HEK293 (cell line): Measurements from ENCODE around the gene CCL19.

ENCODE experiments used
- IKZF3 ChIP-seq: fragments of 450-650 bp; IDR thresholded peaks from 2 replicates; pipeline ENCODE4 v1.5.0; 2018; ENCODE audit warnings: missing biosample characterization, mild to moderate bottlenecking, missing genetic modification characterization, moderate library complexity
- KLF1 ChIP-seq: fragments of 450-650 bp; formaldehyde crosslinking; IDR thresholded peaks from 2 replicates; pipeline ENCODE4 v1.5.1; 2016; ENCODE audit warnings: missing biosample characterization, missing genetic modification characterization
- KLF16 ChIP-seq: fragments of 450-650 bp; formaldehyde crosslinking; IDR thresholded peaks from 2 replicates; pipeline ENCODE4 v1.5.1; 2017; ENCODE audit warnings: missing biosample characterization, missing genetic modification characterization
- TRIM28 ChIP-seq: IDR thresholded peaks from 2 replicates; pipeline ENCODE4 v1.6.1; 2011; ENCODE audit warnings: low read length, control low read depth, borderline replicate concordance
- ZBTB17 ChIP-seq: fragments of 450-650 bp; formaldehyde crosslinking; IDR thresholded peaks from 2 replicates; pipeline ENCODE4 v1.5.1; 2016; ENCODE audit warnings: missing biosample characterization, missing genetic modification characterization
- ZBTB20 ChIP-seq: fragments of 450-650 bp; formaldehyde crosslinking; IDR thresholded peaks from 2 replicates; pipeline ENCODE4 v1.5.1; 2016; ENCODE audit warnings: missing biosample characterization, missing genetic modification characterization
- ZBTB8A ChIP-seq: fragments of 450-650 bp; formaldehyde crosslinking; IDR thresholded peaks from 2 replicates; pipeline ENCODE4 v1.5.1; 2016; ENCODE audit warnings: missing biosample characterization, missing genetic modification characterization
- ZNF138 ChIP-seq: fragments of 450-650 bp; formaldehyde crosslinking; IDR thresholded peaks from 2 replicates; pipeline ENCODE4 v1.5.1; 2016; ENCODE audit warnings: missing biosample characterization, missing genetic modification characterization, borderline replicate concordance
- ZNF184 ChIP-seq: fragments of 450-650 bp; IDR thresholded peaks from 2 replicates; pipeline ENCODE4 v1.5.1; 2018; ENCODE audit warnings: missing biosample characterization, mild to moderate bottlenecking, missing genetic modification characterization
- ZNF19 ChIP-seq: fragments of 450-650 bp; formaldehyde crosslinking; IDR thresholded peaks from 2 replicates; pipeline ENCODE4; 2016; ENCODE audit warnings: missing biosample characterization, missing genetic modification characterization, low read depth
- ZNF221 ChIP-seq: fragments of 450-650 bp; formaldehyde crosslinking; IDR thresholded peaks from 2 replicates; pipeline ENCODE4 v1.5.1; 2017; ENCODE audit warnings: missing biosample characterization, missing genetic modification characterization, borderline replicate concordance
- ZNF341 ChIP-seq: fragments of 450-650 bp; formaldehyde crosslinking; IDR thresholded peaks from 2 replicates; pipeline ENCODE4; 2016; ENCODE audit warnings: low read depth, missing biosample characterization, missing genetic modification characterization
- ZNF48 ChIP-seq: fragments of 450-650 bp; formaldehyde crosslinking; IDR thresholded peaks from 2 replicates; pipeline ENCODE4 v1.5.1; 2016; ENCODE audit warnings: missing biosample characterization, missing genetic modification characterization
- ZNF514 ChIP-seq: fragments of 450-650 bp; formaldehyde crosslinking; IDR thresholded peaks from 2 replicates; pipeline ENCODE4 v1.5.1; 2016; ENCODE audit warnings: missing biosample characterization, missing genetic modification characterization
- ZNF529 ChIP-seq: fragments of 450-650 bp; formaldehyde crosslinking; IDR thresholded peaks from 2 replicates; pipeline ENCODE4 v1.5.1; 2017; ENCODE audit warnings: missing genetic modification characterization, missing biosample characterization; ENCODE audit not compliant: insufficient replicate concordance
- ZNF544 ChIP-seq: fragments of 450-650 bp; formaldehyde crosslinking; IDR thresholded peaks from 2 replicates; pipeline ENCODE4 v1.5.0; 2017; ENCODE audit warnings: missing biosample characterization, missing genetic modification characterization
- ZNF561 ChIP-seq: fragments of 450-650 bp; IDR thresholded peaks from 2 replicates; pipeline ENCODE4 v1.5.1; 2018; ENCODE audit warnings: missing biosample characterization, missing genetic modification characterization, borderline replicate concordance
- ZNF626 ChIP-seq: fragments of 450-650 bp; sonication (Bioruptor Pico); formaldehyde crosslinking; IDR thresholded peaks from 2 replicates; pipeline ENCODE4 v1.5.1; 2018; ENCODE audit warnings: missing biosample characterization, missing genetic modification characterization, inconsistent platforms
- ZNF660 ChIP-seq: fragments of 450-650 bp; IDR thresholded peaks from 2 replicates; pipeline ENCODE4 v1.5.1; 2018; ENCODE audit warnings: missing biosample characterization, mild to moderate bottlenecking, missing genetic modification characterization
- ZNF664 ChIP-seq: fragments of 450-650 bp; formaldehyde crosslinking; IDR thresholded peaks from 2 replicates; pipeline ENCODE4 v1.5.1; 2016; ENCODE audit warnings: missing biosample characterization, missing genetic modification characterization
- ZNF707 ChIP-seq: fragments of 450-650 bp; formaldehyde crosslinking; IDR thresholded peaks from 2 replicates; pipeline ENCODE4 v1.5.1; 2016; ENCODE audit warnings: missing biosample characterization, missing genetic modification characterization
- ZNF76 ChIP-seq: fragments of 450-650 bp; formaldehyde crosslinking; IDR thresholded peaks from 2 replicates; pipeline ENCODE4; 2016; ENCODE audit warnings: low read depth, missing biosample characterization, missing genetic modification characterization, borderline replicate concordance
- ZNF777 ChIP-seq: fragments of 450-650 bp; formaldehyde crosslinking; IDR thresholded peaks from 2 replicates; pipeline ENCODE4 v1.5.1; 2017; ENCODE audit warnings: missing biosample characterization, missing genetic modification characterization, borderline replicate concordance
- ZSCAN23 ChIP-seq: fragments of 450-650 bp; formaldehyde crosslinking; IDR thresholded peaks from 2 replicates; pipeline ENCODE4 v1.5.1; 2016; ENCODE audit warnings: missing biosample characterization, missing genetic modification characterization
- TF ChIP-seq, protein P1 (sequence below): fragments of 450-650 bp; formaldehyde crosslinking; conservative IDR thresholded peaks from 2 replicates; pipeline ENCODE4 v1.5.1; 2016; ENCODE audit warnings: low read depth, missing biosample characterization, missing genetic modification characterization
- TF ChIP-seq, protein P2 (sequence below): fragments of 450-650 bp; formaldehyde crosslinking; IDR thresholded peaks from 2 replicates; pipeline ENCODE4 v1.5.1; 2016; ENCODE audit warnings: missing biosample characterization, missing genetic modification characterization
- TF ChIP-seq, protein P3 (sequence below): fragments of 450-650 bp; formaldehyde crosslinking; IDR thresholded peaks from 2 replicates; pipeline ENCODE4 v1.5.1; 2016; ENCODE audit warnings: missing biosample characterization, missing genetic modification characterization
- TF ChIP-seq, protein P4 (sequence below): fragments of 450-650 bp; formaldehyde crosslinking; IDR thresholded peaks from 2 replicates; pipeline ENCODE4 v1.5.1; 2016; ENCODE audit warnings: missing biosample characterization, missing genetic modification characterization
- TF ChIP-seq, protein P5 (sequence below): fragments of 450-650 bp; formaldehyde crosslinking; IDR thresholded peaks from 2 replicates; pipeline ENCODE4 v1.5.1; 2016; ENCODE audit warnings: missing biosample characterization, missing genetic modification characterization

Gene CCL19

DNA sequence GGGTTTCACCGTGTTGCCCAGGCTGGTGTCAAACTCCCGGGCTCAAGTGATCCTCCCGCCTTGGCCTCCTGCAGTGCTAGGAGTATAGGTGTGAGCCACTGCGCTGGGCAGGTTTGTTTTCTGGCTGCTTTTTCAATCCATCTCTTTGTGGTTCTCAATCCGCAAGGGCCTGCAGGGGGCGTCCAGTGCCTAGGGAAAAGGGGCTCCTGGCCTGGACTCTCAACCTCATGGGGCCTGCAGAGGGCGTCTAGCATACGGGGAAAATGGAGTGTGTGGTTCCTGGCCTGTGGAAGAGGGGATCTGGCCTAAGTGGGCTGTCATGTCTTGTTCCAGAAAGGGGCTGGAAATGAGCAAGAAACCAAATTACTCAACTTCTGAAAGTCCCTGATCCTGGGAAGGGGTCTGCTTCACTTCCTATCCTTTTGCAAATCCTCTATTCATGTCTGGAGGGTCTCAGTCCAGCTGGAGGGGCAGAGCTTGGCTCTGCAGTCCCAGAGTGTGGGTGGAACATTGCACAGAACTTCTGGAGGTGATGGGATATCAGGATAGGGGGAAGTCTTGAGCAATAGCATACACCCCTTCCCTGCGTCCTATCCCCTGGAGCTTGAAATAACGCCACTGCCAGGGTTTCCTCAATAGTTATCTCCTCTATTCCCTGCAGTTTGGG, 15.9 kb downstream of the CCL19 start (continued):
- TF ChIP-seq, protein P1, sequence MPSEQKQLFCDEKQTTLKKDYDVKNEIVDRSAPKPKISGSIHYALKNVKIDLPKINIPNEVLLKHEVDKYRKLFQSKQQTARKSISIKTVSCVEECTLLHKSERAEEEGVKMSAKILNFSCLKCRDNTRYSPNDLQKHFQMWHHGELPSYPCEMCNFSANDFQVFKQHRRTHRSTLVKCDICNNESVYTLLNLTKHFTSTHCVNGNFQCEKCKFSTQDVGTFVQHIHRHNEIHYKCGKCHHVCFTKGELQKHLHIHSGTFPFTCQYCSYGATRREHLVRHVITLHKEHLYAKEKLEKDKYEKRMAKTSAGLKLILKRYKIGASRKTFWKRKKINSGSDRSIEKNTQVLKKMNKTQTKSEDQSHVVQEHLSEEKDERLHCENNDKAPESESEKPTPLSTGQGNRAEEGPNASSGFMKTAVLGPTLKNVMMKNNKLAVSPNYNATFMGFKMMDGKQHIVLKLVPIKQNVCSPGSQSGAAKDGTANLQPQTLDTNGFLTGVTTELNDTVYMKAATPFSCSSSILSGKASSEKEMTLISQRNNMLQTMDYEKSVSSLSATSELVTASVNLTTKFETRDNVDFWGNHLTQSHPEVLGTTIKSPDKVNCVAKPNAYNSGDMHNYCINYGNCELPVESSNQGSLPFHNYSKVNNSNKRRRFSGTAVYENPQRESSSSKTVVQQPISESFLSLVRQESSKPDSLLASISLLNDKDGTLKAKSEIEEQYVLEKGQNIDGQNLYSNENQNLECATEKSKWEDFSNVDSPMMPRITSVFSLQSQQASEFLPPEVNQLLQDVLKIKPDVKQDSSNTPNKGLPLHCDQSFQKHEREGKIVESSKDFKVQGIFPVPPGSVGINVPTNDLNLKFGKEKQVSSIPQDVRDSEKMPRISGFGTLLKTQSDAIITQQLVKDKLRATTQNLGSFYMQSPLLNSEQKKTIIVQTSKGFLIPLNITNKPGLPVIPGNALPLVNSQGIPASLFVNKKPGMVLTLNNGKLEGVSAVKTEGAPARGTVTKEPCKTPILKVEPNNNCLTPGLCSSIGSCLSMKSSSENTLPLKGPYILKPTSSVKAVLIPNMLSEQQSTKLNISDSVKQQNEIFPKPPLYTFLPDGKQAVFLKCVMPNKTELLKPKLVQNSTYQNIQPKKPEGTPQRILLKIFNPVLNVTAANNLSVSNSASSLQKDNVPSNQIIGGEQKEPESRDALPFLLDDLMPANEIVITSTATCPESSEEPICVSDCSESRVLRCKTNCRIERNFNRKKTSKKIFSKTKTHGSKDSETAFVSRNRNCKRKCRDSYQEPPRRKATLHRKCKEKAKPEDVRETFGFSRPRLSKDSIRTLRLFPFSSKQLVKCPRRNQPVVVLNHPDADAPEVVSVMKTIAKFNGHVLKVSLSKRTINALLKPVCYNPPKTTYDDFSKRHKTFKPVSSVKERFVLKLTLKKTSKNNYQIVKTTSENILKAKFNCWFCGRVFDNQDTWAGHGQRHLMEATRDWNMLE (tag by site-specific recombination): no peak
- TF ChIP-seq ZBTB17 (peak; percentile 50; the same call in 1 of the 2 replicates), ZNF561 (tag by site-specific recombination) (no peak), KLF1 (tag by site-specific recombination) (no peak), ZSCAN23 (tag by site-specific recombination) (no peak), ZNF514 (tag by site-specific recombination) (no peak), ZNF664 (tag by site-specific recombination) (no peak), ZNF48 (tag by site-specific recombination) (no peak), ZBTB20 (tag by site-specific recombination) (no peak), ZNF221 (tag by site-specific recombination) (no peak), ZBTB8A (tag by site-specific recombination) (no peak), ZNF76 (tag by site-specific recombination) (no peak), TRIM28 (peak; percentile 33; the same call in 1 of the 2 replicates), ZNF184 (no peak), ZNF707 (tag by site-specific recombination) (no peak), ZNF660 (tag by site-specific recombination) (0 out of 2 replicates have a peak, but pooled peaks have one; percentile 37), KLF16 (tag by site-specific recombination) (no peak), ZNF529 (tag by site-specific recombination) (no peak), ZNF544 (tag by site-specific recombination) (no peak), IKZF3 (peak; percentile 46), ZNF626 (tag by site-specific recombination) (no peak), ZNF341 (tag by site-specific recombination) (no peak), ZNF777 (tag by site-specific recombination) (no peak), ZNF19 (tag by site-specific recombination) (no peak), ZNF138 (tag by site-specific recombination) (no peak)
- TF ChIP-seq, protein P2, sequence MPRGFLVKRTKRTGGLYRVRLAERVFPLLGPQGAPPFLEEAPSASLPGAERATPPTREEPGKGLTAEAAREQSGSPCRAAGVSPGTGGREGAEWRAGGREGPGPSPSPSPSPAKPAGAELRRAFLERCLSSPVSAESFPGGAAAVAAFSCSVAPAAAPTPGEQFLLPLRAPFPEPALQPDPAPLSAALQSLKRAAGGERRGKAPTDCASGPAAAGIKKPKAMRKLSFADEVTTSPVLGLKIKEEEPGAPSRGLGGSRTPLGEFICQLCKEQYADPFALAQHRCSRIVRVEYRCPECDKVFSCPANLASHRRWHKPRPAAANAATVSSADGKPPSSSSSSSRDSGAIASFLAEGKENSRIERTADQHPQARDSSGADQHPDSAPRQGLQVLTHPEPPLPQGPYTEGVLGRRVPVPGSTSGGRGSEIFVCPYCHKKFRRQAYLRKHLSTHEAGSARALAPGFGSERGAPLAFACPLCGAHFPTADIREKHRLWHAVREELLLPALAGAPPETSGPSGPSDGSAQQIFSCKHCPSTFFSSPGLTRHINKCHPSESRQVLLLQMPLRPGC (tag by site-specific recombination): no peak
- TF ChIP-seq, protein P3, sequence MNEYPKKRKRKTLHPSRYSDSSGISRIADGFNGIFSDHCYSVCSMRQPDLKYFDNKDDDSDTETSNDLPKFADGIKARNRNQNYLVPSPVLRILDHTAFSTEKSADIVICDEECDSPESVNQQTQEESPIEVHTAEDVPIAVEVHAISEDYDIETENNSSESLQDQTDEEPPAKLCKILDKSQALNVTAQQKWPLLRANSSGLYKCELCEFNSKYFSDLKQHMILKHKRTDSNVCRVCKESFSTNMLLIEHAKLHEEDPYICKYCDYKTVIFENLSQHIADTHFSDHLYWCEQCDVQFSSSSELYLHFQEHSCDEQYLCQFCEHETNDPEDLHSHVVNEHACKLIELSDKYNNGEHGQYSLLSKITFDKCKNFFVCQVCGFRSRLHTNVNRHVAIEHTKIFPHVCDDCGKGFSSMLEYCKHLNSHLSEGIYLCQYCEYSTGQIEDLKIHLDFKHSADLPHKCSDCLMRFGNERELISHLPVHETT: no peak
- TF ChIP-seq, protein P4, sequence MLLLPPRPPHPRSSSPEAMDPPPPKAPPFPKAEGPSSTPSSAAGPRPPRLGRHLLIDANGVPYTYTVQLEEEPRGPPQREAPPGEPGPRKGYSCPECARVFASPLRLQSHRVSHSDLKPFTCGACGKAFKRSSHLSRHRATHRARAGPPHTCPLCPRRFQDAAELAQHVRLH (tag by site-specific recombination): no peak
- TF ChIP-seq, protein P5, sequence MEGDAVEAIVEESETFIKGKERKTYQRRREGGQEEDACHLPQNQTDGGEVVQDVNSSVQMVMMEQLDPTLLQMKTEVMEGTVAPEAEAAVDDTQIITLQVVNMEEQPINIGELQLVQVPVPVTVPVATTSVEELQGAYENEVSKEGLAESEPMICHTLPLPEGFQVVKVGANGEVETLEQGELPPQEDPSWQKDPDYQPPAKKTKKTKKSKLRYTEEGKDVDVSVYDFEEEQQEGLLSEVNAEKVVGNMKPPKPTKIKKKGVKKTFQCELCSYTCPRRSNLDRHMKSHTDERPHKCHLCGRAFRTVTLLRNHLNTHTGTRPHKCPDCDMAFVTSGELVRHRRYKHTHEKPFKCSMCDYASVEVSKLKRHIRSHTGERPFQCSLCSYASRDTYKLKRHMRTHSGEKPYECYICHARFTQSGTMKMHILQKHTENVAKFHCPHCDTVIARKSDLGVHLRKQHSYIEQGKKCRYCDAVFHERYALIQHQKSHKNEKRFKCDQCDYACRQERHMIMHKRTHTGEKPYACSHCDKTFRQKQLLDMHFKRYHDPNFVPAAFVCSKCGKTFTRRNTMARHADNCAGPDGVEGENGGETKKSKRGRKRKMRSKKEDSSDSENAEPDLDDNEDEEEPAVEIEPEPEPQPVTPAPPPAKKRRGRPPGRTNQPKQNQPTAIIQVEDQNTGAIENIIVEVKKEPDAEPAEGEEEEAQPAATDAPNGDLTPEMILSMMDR: peak; percentile 81
